ENCODE measurements around the gene CNBP.
"Not testable (repeated sequence)": the region's sequence is repeated elsewhere in the genome, so short reads cannot be mapped to it uniquely, and the experiment has no call there.

The CNBP gene

GRCh38 chr3:129183569-129184395, at the start of gene CNBP:
Gene CNBP, minus strand, starts transcription at chr3:129183896. Its CDS starts 12,139 bp downstream, at chr3:129171757.
- peak; percentile 92 for DNase-seq

DNA sequence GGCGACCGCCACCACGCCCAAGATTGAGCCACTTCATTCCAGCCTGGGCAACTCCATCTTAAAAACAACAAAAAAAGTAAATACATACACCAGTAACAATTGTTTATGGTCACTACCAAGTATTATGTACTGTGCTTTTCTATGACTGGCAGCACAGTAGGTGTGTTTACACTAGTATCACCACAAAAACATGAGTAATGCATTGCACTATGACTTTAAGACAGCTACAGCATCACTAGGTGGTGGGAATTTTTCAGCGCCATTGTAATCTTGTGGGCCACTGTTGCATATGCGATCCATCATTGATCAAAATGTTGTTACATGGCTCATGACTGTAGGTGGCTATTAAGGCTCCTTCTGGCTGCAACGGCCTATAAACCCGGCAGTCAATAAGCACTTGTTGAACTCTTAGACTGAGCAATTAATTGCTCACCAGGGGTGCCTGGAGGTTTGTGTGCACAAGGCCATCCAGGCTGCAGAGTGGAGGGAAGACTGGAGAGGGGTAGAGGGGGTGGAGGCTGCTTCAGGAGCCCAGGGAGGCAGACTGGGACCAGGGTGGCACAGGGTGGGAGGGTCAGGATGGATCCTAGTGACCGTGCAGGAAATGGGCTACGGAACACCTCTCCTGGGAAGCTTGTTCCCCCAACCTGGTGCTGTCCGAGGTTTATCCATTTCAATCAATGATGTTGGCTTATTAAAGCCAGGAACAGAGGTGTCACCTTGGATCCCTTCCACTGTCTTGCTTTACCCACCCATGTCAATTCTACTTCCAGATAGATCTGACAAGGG, 47.8 kb upstream of the CNBP start:
- DNase-seq = no peak

GRCh38 chr3:129230311-129231019, 46.8 kb upstream of the CNBP start:
- DNase-seq = peak; percentile 66

DNA sequence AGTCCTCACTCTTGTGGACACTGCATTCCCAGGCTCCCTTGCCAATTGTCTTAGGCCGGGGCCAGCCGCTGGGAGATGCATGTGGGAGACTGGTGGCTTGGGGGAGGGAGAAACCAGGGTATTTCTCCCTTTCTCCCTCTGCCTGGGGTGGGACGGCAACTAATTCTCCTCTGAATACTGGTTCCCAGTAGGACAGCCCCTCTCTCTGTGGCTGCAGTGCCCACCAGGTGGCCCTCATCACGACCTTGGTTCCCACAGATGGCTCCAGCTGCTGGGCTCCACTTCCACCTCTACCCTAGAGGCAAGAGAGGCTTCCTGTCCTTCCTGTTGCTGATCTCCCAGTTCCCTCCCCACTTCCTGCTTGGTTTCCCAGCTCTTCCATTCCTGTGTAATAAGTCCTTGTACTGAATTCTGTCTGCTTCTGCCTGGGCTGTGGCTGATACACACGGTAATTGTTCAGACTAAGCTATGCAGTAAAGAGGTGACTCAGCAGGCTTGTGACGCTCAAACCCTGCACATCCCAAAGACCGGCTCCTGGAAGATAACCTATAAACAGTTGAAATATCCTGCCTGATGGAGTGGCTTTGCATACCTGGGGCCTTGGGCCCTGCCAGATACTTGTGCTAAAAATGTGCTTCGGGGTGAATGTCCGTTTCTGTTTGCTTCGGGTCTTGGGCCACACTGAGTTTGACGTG, 45.3 kb upstream of the CNBP start:
- no peak for DNase-seq

DNA sequence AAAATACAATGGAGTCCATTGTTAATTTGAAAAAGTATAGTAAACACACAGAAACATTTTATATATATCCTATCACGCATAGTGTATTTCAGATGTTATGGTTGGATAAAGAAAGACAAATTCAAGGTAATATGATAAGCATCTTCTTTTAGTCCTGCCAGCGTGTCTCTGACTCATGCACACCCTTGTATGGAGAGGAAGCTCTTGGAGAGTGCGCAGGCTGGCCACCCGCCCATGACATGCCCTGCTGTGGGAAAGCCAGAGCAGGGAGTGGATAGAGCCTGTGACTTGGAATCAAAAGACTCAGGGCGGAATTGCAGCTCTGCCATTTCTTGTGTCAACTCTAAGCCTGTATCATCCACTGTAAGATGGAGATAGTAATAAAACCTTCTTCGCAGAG, 42.7 kb upstream of the CNBP start:
- peak; percentile 56 for DNase-seq

- DNase-seq = peak; percentile 67
Measured at GRCh38 chr3:129224984-129225393, 41.3 kb upstream of the CNBP start.

GRCh38 chr3:129224387-129224786, 40.7 kb upstream of the CNBP start:
- DNase-seq = not testable (repeated sequence)

GRCh38 chr3:129218742-129219141, 35.0 kb upstream of the CNBP start:
- no peak for DNase-seq

GRCh38 chr3:129213238-129213637, 29.5 kb upstream of the CNBP start:
- DNase-seq = no peak

- peak; percentile 43 for DNase-seq
Measured at GRCh38 chr3:129211772-129212171, 28.1 kb upstream of the CNBP start.

DNA sequence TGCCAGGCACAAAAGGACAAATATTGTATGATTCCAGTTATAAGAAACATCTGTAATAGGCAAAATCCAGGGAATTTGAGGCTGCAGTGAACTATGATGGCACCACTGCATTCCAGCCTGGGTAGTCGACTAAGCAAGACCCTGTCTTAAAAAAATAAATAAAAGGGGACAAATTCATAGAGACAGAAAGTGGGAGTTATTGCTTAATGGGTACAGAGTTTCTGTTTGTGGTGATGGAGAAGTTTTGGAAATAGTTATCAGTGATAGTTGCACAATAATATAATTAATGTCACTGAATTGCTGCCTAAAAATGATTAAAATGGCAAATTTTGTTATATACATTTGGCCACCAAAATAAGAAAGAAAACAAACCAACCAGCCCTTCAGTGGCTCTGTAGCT, 27.6 kb upstream of the CNBP start:
- no peak for DNase-seq

DNA sequence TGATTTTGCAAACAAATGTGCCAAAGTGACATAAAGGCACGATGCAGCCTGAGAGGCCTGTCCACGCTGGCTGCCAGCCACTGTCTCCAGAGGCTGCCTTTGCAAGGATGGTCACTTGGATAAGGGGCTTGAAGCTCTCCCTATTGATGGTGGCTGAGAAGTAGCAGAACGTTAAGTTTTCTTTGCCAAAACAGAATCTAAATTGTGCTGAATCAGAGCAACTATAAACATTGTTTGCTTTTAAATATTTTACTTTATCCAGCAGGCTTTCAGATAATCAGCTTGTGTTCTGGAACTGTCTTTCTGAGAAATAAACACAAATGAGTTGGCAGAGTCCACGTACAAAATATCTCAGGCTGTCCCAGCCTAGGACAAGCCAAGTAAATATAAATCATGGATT, 23.8 kb upstream of the CNBP start:
- no peak for DNase-seq

DNA sequence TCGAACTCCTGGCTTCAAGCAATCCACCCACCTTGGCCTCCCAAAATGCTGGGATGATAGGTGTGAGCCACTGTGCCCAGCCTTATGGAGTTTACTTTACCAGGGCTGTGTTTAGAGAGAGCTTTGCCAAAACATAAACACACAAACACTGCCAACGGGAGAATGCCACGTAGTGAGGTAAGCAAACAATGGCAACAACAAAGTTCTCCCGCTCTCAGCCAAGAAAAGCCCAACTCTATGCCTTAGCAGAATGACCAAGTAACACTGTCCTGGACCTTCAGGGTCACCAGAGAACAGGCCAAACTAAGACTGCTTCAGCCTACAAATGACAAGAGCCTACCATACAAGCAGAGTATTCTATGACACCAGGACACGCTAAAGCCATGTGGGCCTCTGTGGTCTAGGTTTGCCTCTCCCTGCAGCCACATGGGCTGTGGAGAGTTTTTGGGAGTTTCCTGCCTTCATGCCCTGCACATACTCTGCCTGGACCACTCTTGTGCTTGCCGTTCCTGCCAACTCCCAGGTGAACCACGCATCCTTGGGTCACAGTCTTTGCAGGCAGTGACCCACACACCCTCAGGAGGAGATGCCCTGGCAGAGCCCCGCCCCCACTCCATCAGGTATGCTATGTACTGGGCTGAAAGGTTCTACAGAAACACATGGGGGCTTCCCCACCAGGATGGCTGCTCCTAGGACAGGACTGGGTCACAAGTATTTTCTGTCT, 21.6 kb upstream of the CNBP start:
- no peak for DNase-seq

DNA sequence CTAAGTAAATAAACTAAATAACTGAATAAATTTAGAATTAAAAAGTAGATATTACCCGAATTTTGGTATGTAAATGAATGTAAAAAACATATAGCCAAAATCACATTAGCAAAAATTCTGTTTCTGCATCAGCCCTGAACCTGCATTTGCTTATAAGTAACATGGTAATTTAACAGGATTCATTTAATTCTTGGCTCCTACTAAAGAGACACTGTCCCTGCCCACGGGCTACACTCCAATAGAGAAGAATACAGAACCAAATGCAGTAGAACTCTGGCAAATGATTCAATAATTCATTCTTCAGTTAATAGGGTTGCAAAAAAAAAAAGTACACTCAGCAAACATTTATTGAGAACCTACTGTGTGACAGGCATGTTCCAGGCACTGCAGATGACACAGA, 20.8 kb upstream of the CNBP start:
- DNase-seq = no peak

DNA sequence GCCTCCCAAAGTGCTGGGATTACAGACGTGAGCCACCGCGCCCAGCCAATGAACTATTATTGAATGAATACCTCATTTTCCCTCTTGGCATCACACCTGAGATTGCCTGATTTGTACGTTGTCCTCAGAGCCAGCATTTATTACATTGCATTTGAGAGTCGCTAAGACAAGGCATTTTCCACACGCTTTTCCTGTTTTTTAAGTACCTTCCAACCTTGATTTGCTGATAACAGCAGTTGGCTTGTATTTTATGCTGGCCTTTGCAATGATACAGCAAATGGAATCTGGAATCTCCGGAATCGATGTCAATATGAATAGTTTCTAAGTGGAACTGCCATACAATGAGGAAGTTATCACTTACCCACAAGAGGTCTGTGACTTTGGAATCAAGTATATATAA, 15.7 kb upstream of the CNBP start:
- DNase-seq = no peak

GRCh38 chr3:129197321-129197720, 13.6 kb upstream of the CNBP start:
- DNase-seq = no peak

DNA sequence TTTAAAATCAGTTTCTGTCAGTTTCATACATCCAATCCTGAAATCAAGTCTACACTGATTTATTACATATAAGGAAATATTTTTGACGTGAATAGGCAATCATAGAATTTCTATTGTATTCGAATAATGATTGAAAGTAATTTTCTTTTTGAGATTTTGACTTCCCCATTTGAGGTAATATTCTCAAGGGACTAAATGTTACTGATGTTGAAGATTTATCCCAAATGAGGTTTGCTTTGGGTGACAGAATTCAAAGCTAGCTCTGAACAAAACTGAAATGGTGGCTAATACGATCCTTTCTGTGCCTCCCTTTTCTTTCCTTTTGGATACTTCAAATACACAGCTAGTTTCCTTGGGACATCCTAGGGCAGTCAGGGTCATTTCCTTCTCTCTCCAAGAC, 12.9 kb upstream of the CNBP start:
- DNase-seq = no peak

DNA sequence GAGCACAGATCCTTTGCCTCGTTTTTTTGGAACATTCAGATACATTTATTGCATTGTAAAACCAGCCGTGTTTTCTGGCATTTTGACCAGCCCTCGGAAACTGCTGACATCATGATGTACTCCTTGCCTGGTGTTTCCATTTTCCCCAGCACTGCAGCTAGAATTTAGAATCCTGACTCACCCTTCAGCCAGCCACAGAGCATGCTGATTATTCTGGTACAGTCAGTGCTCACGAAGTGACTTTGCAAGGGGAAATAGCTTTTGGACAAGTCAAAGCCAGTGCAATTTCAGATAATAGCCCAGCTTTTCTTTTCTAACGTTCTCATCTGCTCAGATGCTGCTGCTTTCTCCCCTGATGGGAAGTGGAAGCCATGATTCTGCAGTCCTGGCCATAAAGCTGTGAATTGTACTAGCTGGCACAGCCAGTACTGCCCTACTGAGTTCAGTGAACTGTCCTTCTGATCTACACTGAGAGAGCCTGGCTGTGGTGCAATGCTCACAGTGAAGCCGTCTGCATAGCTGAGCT, 12.1 kb upstream of the CNBP start:
- peak; percentile 22 for DNase-seq

DNA sequence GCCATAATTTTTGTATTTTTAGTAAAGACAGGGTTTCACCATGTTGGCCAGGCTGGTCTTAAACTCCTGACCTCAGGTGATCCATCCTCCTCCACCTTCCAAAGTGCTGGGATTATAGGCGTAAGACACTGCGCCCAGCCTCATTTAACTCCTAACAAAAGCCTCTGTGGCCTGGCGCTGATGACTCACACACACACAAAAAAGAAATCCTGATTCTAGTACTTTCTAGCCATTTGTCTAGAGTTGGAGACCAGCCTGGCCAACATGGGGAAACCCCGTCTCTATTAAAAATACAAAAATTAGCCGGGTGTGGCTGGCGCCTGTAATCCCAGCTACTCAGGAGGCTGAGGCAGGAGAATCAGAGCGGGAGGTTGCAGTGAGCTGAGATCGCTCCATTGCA, 6.1 kb upstream of the CNBP start:
- not testable (repeated sequence) for DNase-seq

DNA sequence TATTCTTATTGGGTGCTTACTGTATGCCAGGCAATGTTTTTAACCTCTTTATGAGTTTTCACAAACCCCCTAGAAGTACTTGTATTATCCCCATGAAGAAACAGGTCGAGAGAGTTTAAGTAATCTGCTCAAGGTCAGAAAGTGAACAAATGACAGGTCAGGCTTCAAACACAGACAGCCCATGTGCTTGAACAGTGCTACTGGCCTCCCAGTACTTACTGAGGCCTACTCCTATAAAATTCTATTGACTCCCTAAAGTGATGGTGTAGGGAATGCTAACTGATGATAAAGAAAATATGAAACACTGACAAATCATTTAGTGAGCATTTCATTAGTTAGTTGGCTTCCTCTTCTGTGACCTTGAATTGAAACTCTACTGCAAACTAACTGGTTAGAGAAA, 4.2 kb upstream of the CNBP start:
- DNase-seq = no peak

DNA sequence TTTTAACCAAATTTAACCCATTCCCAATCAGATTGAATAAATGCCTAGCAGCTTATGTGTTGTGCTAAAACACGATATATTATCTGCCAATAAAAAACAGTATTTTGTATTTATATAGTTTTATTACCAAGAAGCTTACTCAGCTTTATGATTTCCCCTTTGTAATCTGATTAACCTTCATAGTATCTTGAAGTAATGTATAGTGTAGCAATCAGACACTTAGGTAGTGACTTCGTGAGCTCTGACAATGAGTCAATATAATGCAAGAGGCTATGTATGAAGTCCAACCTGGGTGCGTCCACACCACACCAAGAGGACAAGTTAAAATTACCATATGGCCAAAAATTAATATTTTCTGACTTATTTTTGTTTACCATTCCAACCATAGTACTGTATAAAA, 2.1 kb upstream of the CNBP start:
- DNase-seq = no peak

All from CD4-positive, alpha-beta T cell treated with Interleukin-15 for 1 hour (primary cell).